Hair follicle dermal papilla cell (primary cell): ENCODE measurements around the gene XAGE3. TPM values are rescaled to one million over a fixed set of nuclear protein-coding genes. Genes with fewer than 3 reads are reported as not detected.

Experiments used
- total RNA-seq: library from RNA; depleted of rRNA; stranded (reverse); fragments of >200 nt; gene quantifications from 2 replicates; pipeline ENCODE4 v1.2.3, GENCODE V29; 2012

XAGE3 gene
- total RNA-seq: not detected in 2 replicates

GRCh38 chrX:52867610-52868348, at the start of gene XAGE3:
TSS of gene XAGE3 (minus strand) at chrX:52868083. CDS start at chrX:52867133, 950 bp downstream.

DNA sequence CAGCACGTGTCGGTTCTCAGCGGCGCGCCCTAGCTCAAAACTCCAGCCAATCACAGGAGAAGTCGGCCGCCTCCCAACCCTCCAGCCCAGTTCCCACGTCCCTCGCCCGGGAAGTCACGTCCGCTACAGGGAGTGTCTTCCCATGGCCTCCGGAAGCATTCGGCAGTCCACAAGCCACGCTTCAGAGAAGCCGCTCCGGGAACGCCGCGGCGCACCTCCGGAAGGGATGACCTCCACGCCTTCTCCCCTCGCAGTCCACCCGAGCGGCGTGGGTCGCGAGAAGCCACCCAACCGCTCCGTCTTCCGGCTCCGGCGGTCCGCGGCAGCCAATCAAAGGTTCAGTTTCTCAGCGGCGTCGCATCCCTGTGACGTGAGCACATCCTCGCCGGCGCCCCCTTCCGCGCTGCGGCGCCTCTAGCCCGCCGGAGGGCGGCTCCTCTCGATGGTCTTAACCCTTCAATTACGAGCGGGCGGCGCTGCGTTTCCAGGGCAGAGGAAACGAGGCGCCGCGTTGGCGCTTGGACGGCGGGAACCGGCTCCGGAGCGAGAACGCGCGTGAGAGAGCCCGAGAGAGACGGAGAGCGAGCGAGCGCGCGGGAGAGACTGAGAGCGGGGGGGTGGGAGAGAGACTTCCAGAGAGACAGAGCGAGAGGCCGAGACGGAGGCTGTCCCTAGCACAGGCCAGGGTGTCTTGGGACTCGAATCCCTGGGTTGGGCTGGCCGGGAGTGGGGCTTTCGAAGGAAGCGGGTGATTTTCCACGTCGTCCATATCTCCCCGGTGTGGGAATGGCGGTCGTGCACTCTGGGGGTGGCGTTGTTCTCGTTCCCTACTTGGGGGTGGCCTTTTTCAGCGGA, 29.2 kb upstream of the XAGE3 start, which contains the start of gene FAM156B:
TSS of gene FAM156B (plus strand) at position 476 of the 855 bp plus-strand sequence. CDS start 9,896 bp downstream, outside the sequence.

Other genes with a start within 250 kb of the XAGE3 start
- gene SSX7, start 213.2 kb downstream of the XAGE3 start, total RNA-seq: not detected in 2 replicates
- not detected in 2 replicates for gene SSX2, start 160.9 kb downstream of the XAGE3 start, total RNA-seq
- gene SSX2B, start 116.8 kb downstream of the XAGE3 start, total RNA-seq: not detected in 2 replicates
- gene SPANXN5, start 70.7 kb downstream of the XAGE3 start, total RNA-seq: not detected in 2 replicates
- not detected in 2 replicates for gene XAGE5, start 56.8 kb downstream of the XAGE3 start, total RNA-seq
- gene FAM156B, start 29.2 kb upstream of the XAGE3 start, total RNA-seq: 16.9 and 24.5 TPM in 2 replicates
- 18.8 and 24.3 TPM in 2 replicates for gene FAM156A, start 90.4 kb upstream of the XAGE3 start, total RNA-seq
- 3.5 and 4.4 TPM in 2 replicates for gene GPR173, start 180.7 kb upstream of the XAGE3 start, total RNA-seq
- 9.6 and 10.7 TPM in 2 replicates for gene TSPYL2, start 214.3 kb upstream of the XAGE3 start, total RNA-seq
- 7.2 and 8.9 TPM in 2 replicates for gene KANTR, start 226.1 kb upstream of the XAGE3 start, total RNA-seq